C4-2B (cell line): Measurements from ENCODE around the gene OR51A2.

Source experiments
- H3K27ac ChIP-seq: fragments of 450-650 bp; 2 replicates; pipeline ENCODE4 v1.5.1; 2017
- CTCF ChIP-seq: fragments of 450-650 bp; conservative IDR thresholded peaks from 2 replicates; pipeline ENCODE4 v1.5.1; 2017; ENCODE audit warnings: mild to moderate bottlenecking
- ZFX ChIP-seq: fragments of 450-650 bp; IDR thresholded peaks from 2 replicates; pipeline ENCODE4 v1.6.1; 2017

OR51A2 gene

GRCh38 chr11:4926608-4927007 is 28.9 kb downstream of the OR51A2 start:
- no peak for TF ChIP-seq CTCF
- TF ChIP-seq ZFX: no peak
- no peak overlapping the region for H3K27ac ChIP-seq

GRCh38 chr11:4924239-4924638 is 31.3 kb downstream of the OR51A2 start, which contains the start of gene OR51G1:
Gene OR51G1 (minus strand): TSS chr11:4924339. CDS start chr11:4924339, 0 bp downstream.
- TF ChIP-seq ZFX: no peak
- TF ChIP-seq CTCF: no peak
- H3K27ac ChIP-seq: no peak within 1 kb of the TSS

- TF ChIP-seq ZFX: no peak
- TF ChIP-seq CTCF: no peak
- H3K27ac ChIP-seq: no peak overlapping the region
These were observed 33.2 kb downstream of the OR51A2 start for GRCh38 chr11:4922304-4922703.

- no peak overlapping the region for H3K27ac ChIP-seq
- no peak for TF ChIP-seq CTCF
- no peak for TF ChIP-seq ZFX
These were observed 33.7 kb downstream of the OR51A2 start for GRCh38 chr11:4921796-4922195.

GRCh38 chr11:4919250-4919649 is 36.3 kb downstream of the OR51A2 start, which contains the start of gene OR51G2:
Gene OR51G2 (minus strand): TSS chr11:4919350. CDS start chr11:4915663, 3,687 bp downstream.
- TF ChIP-seq ZFX (no peak), CTCF (no peak)

GRCh38 chr11:4916581-4916980 is 38.9 kb downstream of the OR51A2 start:
- TF ChIP-seq CTCF: no peak
- no peak for TF ChIP-seq ZFX
- no peak overlapping the region for H3K27ac ChIP-seq

More at GRCh38 chr11:4919250-4919649, 36.3 kb downstream of the OR51A2 start, which contains the start of gene OR51G2:
- no peak within 1 kb of the TSS for H3K27ac ChIP-seq
